GM21737 (cell line): ENCODE data around the gene C4orf36.
"Not testable (repeated sequence)": the region's sequence is repeated elsewhere in the genome, so short reads cannot be mapped to it uniquely, and the experiment has no call there.

ENCODE experiments used
- ATAC-seq: cut with Tn5 transposase; IDR thresholded peaks from one replicate; pipeline ENCODE4 v1.9.1; 2021; ENCODE audit warnings: mild to moderate bottlenecking, moderate library complexity; ENCODE audit not compliant: unreplicated experiment

C4orf36 gene

GRCh38 chr4:86917212-86918039, 25.2 kb upstream of the C4orf36 start:
- no peak for ATAC-seq

GRCh38 chr4:86916392-86916791, 24.2 kb upstream of the C4orf36 start:
- ATAC-seq: no peak

DNA sequence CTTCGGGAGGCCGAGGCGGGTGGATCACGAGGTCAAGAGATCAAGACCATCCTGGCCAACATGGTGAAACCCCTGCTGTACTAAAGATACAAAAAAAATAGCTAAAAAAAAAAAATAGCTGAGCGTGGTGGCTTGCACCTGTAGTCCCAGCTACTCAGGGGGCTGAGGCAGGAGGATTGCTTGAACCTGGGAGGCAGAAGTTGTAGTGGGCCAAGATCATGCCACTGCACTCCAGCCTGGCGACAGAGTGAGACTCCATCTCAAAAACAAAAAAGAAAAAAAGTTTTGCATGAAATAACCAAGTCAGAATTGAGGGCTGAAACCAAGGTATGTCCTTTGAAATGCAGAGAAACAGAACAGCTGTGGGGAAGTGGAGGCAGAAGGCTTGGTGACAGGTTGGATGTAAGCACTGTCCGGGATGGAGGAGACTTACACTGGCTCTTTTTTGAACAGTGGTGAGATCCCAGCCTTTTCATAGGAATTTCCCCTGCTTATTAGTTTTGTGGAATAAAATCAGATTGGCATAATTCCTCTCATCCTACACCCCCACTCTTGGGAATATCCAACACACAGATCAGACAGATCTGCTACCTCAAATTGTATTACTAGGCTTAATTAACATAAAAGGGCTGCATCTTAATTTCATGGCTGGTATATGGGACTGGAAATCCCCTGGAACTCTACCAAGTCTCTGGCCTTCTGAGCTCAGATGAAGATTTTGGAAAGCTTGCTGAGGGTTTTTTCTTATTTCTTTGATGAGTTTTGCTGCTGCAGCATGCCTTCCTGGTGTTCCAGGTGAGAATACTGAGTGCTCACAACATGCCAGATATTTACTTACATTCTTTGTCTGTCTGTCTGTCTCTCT, 18.8 kb upstream of the C4orf36 start:
- ATAC-seq: no peak

- ATAC-seq: no peak
These were observed 18.1 kb upstream of the C4orf36 start for GRCh38 chr4:86910369-86910768.

GRCh38 chr4:86909546-86910295, 17.5 kb upstream of the C4orf36 start:
- ATAC-seq: no peak

DNA sequence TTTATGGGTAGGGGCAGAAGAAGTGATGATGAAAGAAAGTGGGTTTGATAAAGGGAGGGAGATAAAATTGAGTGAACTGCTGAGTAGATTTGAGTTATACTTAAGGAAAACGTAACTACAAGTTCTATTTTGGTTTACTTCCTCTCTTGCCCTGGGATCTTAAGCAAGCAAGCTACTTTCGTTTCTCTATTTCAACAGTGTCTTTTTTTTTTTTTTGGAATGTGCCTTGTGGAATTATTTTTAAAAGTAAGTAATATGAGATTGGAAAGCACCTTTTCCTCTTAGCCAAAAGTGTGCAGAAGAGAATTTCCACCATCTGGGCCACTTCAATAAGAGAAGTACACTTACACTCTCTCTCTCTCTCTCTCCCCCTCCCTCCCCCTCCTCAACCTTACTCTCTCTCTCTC, 16.0 kb upstream of the C4orf36 start:
- ATAC-seq: no peak

GRCh38 chr4:86901864-86902263, 9.6 kb upstream of the C4orf36 start:
- no peak for ATAC-seq

GRCh38 chr4:86898562-86898961, 6.3 kb upstream of the C4orf36 start:
- ATAC-seq: no peak

- no peak for ATAC-seq
These were observed 4.4 kb upstream of the C4orf36 start for GRCh38 chr4:86896596-86896995.

DNA sequence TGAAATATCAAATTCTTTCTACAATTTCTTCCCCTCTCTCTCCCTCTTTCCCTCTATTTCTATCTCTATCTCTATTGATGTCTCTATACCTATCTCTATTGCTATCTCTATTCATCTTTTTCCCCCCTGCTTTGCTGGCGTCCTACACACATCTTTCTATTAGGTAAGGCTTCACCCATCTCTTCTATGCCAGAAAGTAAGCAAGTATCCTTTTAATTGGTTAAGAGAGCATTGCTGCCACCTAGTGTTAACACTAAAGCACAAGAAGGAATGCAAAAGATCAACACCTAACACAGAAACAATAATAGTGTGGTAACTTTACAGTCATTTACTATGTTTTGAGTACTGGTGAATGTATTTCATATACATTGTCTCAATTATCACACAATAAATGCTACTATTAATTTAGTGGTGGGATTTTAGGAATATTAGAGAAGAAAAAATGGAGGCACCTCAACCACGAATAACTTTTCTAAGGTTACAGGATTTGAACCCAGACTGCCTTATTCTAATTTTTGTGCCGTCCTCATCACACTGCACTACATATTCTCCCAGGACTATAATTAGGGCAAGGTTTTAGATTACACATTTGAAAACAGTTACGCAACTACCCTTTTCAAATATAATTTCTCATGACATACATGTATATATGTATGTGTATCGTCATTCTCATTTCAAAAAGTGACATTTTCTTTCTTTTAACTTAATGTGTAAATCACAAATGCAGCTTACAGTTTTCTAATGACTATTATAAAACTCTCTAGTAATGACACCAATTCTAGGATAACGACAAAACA, 3.7 kb upstream of the C4orf36 start:
- no peak for ATAC-seq

GRCh38 chr4:86894455-86894854, 2.2 kb upstream of the C4orf36 start:
- no peak for ATAC-seq

DNA sequence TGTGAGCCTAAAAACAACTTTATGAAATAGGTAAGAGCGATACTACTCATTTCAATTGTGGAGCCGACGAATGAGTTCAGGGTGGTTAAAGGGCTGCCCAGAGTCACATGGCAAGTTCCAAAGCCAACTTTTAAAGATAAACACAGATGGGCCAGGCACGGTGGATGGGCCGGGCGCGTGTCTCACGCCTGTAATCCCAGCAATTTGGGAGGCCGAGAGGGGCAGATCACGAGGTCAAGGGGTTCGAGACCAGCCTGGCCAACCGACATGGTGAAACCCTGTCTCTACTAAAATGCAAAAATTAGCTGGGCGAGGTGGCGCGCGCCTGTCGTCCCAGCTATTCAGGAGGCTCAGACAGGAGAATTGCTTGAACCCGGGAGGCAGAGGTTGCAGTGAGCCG, 914 bp upstream of the C4orf36 start:
- ATAC-seq: no peak

- no peak for ATAC-seq
These were observed 376 bp upstream of the C4orf36 start for GRCh38 chr4:86892636-86892960.

DNA sequence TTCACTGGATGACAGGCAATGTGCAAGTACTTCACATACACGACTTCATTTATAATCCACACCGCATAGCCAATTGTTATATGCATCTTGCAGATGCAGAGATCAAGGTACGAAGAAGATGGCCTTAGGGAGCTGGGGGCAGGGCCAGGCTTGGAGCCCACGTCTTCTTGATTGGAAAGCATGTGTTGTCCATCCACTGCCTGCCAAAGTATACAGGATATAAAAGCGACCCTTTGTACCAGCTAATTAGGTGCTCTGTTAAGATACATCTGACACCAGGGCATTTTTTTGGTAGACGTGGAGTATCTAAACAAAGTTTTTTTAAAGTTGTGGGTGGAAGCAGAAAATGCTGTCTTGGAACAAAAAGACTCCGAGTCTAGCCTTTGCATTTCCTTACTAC, 1.4 kb downstream of the C4orf36 start:
- no peak for ATAC-seq

DNA sequence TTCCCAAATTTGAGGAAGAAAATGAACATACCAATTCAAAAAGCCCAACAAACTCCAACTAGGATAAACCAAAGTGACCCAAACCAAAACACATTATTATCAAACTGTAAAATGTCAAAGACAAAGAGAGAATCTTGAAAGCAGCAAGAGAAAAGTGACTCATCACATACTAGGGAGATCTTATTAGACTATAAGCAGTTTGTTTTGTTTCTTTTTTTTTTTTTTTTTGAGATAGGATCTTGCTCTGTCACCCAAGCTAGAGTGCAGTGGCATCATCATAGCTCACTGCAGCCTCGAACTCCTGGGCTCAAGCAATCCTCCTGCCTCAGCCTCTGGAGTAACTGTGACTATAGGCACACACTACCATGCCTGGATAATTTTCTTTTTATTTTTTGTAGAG, 12.6 kb downstream of the C4orf36 start:
- ATAC-seq: no peak

DNA sequence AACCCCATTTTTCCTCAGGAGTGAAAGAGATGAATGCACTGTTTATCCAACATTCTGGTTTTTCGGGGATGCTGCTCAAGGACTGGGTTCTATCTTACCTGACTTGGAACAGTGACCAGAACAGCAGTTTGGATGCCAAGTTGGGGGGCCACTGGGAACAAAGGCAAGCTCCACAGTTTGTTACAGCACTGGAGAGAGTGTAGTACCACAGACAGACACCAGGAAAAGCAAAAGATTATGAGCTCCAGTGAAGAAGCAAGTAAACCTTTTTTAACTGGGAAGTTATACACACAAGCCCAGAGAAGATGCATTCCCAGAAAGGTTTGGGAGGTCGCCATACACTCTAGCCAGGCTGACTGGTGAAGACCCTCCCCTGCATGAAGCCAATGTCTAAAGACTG, 13.6 kb downstream of the C4orf36 start:
- ATAC-seq: no peak

DNA sequence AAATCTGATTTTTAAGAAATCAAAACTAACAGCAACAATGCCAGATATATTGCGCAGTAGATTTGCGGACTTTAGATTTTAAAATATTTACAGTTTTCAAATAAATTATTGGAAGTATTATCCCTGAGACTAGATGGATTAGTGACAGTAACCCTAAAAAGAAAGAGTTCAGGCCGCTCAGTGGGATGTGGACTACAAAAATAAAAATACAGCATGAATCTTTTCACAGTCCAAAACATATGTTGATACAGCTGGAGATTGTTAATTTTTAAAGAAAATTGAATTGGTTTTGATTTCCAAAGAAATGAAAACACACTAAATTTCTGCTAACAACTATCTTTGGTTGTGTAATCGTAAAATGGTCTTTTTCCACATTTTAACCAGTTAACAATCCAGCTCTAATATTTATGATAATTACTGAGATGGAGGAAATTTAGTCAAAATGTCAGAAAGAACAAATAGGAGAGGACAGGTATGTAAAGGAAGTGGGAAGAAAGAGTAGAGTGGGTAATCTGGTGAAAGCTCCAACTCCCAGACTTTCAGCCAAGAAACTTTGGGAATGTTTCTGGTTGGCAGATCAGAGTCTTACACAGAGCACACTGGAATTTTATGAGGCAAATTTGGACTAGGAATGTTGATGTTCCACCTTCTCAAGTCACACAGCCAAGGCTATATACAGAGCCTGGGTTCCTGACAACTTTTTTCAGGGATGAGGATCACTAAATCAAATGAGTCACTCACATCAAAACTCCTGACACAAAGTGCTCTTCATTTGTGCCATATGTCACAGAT, 15.1 kb downstream of the C4orf36 start:
- no peak for ATAC-seq

DNA sequence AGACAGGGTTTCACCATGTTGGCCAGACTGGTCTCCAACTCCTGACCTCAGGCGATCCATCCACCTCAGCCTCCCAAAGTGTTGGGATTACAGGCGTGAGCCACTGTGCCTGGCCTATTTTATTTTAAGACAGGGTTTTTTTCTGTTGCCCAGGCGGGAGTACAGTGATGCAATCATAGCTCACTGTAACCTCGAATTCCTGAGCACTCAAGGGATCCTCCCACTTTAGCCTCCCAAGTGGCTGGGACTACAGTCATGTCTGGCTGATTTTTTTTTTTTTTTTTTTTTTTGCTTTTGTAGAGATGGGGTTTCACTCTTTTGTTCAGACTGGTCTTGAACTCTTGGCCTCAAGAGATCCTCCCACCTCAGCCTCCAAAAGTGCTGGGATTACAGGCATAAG, 16.8 kb downstream of the C4orf36 start:
- not testable (repeated sequence) for ATAC-seq

- no peak for ATAC-seq
These were observed 20.1 kb downstream of the C4orf36 start for GRCh38 chr4:86872135-86872534.
